Trophoblast cell (in vitro differentiated cells and primary cell): ENCODE measurements around the gene BACE2.

Source experiments
- DNase-seq, 2 donors: peaks; one replicate each; pipeline ENCODE4 v3.0.0-alpha.2; 2016
- H2AFZ ChIP-seq: 2 replicates; pipeline ENCODE4 v1.6.1; 2013; ENCODE audit warnings: low read length, moderate library complexity, mild to moderate bottlenecking; ENCODE audit not compliant: insufficient read depth, poor library complexity
- H2AK5ac ChIP-seq: 2 replicates; pipeline ENCODE4 v1.6.1; 2013; ENCODE audit warnings: mild to moderate bottlenecking, low read length
- H2BK120ac ChIP-seq: 2 replicates; pipeline ENCODE4 v1.6.1; 2013; ENCODE audit warnings: low read length, mild to moderate bottlenecking, moderate library complexity; ENCODE audit not compliant: insufficient read depth, poor library complexity
- H2BK12ac ChIP-seq: 2 replicates; pipeline ENCODE4 v1.6.1; 2013; ENCODE audit warnings: mild to moderate bottlenecking, low read length, moderate library complexity
- H2BK5ac ChIP-seq: 2 replicates; pipeline ENCODE4 v1.6.1; 2013; ENCODE audit warnings: low read length, low read depth, moderate library complexity, mild to moderate bottlenecking; ENCODE audit not compliant: poor library complexity
- H3K14ac ChIP-seq: 2 replicates; pipeline ENCODE4 v1.6.1; 2013; ENCODE audit warnings: mild to moderate bottlenecking, low read length
- H3K18ac ChIP-seq: 2 replicates; pipeline ENCODE4 v1.6.1; 2013; ENCODE audit warnings: mild to moderate bottlenecking, low read length
- H3K23ac ChIP-seq: 2 replicates; pipeline ENCODE4 v1.6.1; 2013; ENCODE audit warnings: low read length
- H3K27ac ChIP-seq: 2 replicates; pipeline ENCODE4 v1.5.1; 2013; ENCODE audit warnings: low read depth, mild to moderate bottlenecking, inconsistent platforms, low read length, moderate library complexity
- H3K27me3 ChIP-seq: 2 replicates; pipeline ENCODE4 v1.6.1; 2013; ENCODE audit warnings: inconsistent platforms, mild to moderate bottlenecking, low read length, moderate library complexity; ENCODE audit not compliant: insufficient read depth
- H3K36me3 ChIP-seq, 2 experiments: 1 replicate in 1 of 2; 2 replicates in 1 of 2; pipeline ENCODE4 v1.6.1; 2013; ENCODE audit warnings: low read length in 2 of 2, mild to moderate bottlenecking in 2 of 2, moderate library complexity in 1 of 2; ENCODE audit not compliant: insufficient read depth in 2 of 2, control insufficient read depth in 1 of 2
- H3K4ac ChIP-seq: 2 replicates; pipeline ENCODE4 v1.6.1; 2013; ENCODE audit warnings: low read depth, mild to moderate bottlenecking, low read length, moderate library complexity
- H3K4me1 ChIP-seq, 2 experiments: 1 replicate in 1 of 2; 2 replicates in 1 of 2; pipeline ENCODE4 v1.6.1; 2013; ENCODE audit warnings: low read length in 2 of 2, mild to moderate bottlenecking in 2 of 2, moderate library complexity in 1 of 2; ENCODE audit not compliant: insufficient read depth in 2 of 2, control insufficient read depth in 1 of 2
- H3K4me2 ChIP-seq: 2 replicates; pipeline ENCODE4 v1.6.1; 2013; ENCODE audit warnings: inconsistent platforms, mild to moderate bottlenecking, low read length, moderate library complexity
- H3K4me3 ChIP-seq: 2 replicates; pipeline ENCODE4 v1.5.1; 2013; ENCODE audit warnings: mild to moderate bottlenecking, low read depth, low read length, inconsistent platforms
- H3K79me1 ChIP-seq: one replicate; pipeline ENCODE4 v1.6.1; 2013; ENCODE audit warnings: low read length
- H3K79me2 ChIP-seq: 2 replicates; pipeline ENCODE4 v1.6.1; 2013; ENCODE audit warnings: low read length, mild to moderate bottlenecking; ENCODE audit not compliant: control insufficient read depth, insufficient read depth, poor library complexity
- H3K9ac ChIP-seq: 2 replicates; pipeline ENCODE4 v1.6.1; 2013; ENCODE audit warnings: mild to moderate bottlenecking, low read length
- H3K9me3 ChIP-seq: 2 replicates; pipeline ENCODE4 v1.6.1; 2013; ENCODE audit warnings: low read depth, mild to moderate bottlenecking, control low read depth, inconsistent platforms, low read length; ENCODE audit not compliant: insufficient read depth
- H4K12ac ChIP-seq: 2 replicates; pipeline ENCODE4 v1.6.1; 2013; ENCODE audit warnings: low read depth, mild to moderate bottlenecking, low read length, moderate library complexity
- H4K8ac ChIP-seq: 2 replicates; pipeline ENCODE4 v1.6.1; 2013; ENCODE audit warnings: low read depth, mild to moderate bottlenecking, low read length, moderate library complexity
- H4K91ac ChIP-seq: one replicate; pipeline ENCODE4 v1.6.1; 2013; ENCODE audit warnings: low read depth, mild to moderate bottlenecking, low read length, moderate library complexity
- WGBS: extraction: QIAGEN DNeasy Blood & Tissue Kit; methylation state at CpG from one replicate; pipeline ENCODE4 v1.1.7; 2013; ENCODE audit warnings: missing lambda C conversion rate; ENCODE audit not compliant: insufficient read length, insufficient coverage; ENCODE audit errors: extremely low coverage; 5-methylcytosine and 5-hydroxymethylcytosine counted together

The BACE2 gene

DNA sequence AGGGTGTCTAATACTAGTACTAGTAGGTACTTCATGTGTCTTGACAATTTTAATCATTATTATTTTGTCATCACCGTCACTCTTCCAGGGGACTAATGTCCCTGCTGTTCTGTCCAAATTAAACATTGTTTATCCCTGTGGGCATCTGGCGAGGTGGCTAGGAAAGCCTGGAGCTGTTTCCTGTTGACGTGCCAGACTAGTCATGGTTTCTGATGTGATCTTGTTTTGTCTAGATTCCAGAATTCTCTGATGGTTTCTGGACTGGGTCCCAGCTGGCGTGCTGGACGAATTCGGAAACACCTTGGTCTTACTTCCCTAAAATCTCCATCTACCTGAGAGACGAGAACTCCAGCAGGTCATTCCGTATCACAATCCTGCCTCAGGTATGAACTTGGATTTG, 82.6 kb downstream of the BACE2 start:
- H3K36me3 ChIP-seq, result no peaks in the 10 kb centered on the region
- no peak overlapping the region for H2AK5ac ChIP-seq
- H3K27me3 ChIP-seq, result no peaks in the 10 kb centered on the region
- no peaks in the 10 kb centered on the region for H3K79me2 ChIP-seq
- H2BK12ac ChIP-seq, result no peak overlapping the region
- H3K9me3 ChIP-seq, result peaks cover 5% of the 10 kb centered on the region
- H3K14ac ChIP-seq, result no peak overlapping the region
- H3K9ac ChIP-seq, result no peak overlapping the region
- WGBS, result no CpG with 5 or more reads among the region's 8 CpGs
- H4K12ac ChIP-seq, result no peak overlapping the region
- peak in 1 of 2 donors; percentile 13 for DNase-seq
- H3K4ac ChIP-seq, result no peak overlapping the region
- no peaks in the 10 kb centered on the region for H3K4me1 ChIP-seq
- no peak overlapping the region for H2BK120ac ChIP-seq
- H4K8ac ChIP-seq, result no peak overlapping the region
- H3K79me1 ChIP-seq, result no peaks in the 10 kb centered on the region
- no peak overlapping the region for H3K27ac ChIP-seq
- H4K91ac ChIP-seq, result no peak overlapping the region
- no peak overlapping the region for H3K23ac ChIP-seq
- no peak overlapping the region for H3K18ac ChIP-seq
- H3K4me2 ChIP-seq, result no peak overlapping the region
- no peak overlapping the region for H2BK5ac ChIP-seq
- H3K4me3 ChIP-seq, result no peak overlapping the region
- H2AFZ ChIP-seq, result no peak overlapping the region

DNA sequence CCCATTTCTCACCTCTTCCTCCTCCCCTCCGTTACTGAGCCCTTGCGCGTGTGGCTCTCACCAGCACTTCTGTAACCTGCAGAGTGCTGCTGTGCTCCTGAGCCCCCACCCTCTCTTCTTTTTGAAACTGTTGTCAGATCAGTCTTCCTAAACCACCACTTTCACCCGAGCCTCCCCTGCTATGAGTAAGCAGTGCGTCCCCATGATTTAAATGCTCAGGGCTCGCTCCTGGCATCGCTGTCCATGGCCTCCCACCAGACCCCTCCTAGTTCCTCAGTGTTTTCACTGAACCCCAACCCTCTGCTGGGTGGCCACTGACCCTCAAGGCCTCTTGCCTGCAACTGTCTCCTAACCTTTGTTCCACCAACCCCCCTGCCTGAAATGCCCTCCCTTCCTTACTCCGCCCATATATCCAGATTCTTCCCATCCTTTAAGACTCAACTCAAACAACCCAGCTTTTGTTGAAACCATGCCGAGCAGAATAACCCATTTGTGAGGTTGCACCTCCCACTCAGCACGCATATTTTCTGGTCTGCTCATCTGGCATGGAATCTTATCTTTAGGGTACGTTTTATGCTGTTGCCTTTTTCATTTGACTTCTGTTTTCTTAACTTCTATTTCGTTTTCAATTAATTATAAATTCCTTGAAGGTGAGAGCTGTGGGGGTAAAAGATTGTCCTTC, 84.1 kb downstream of the BACE2 start:
- H2BK120ac ChIP-seq, result no peak overlapping the region
- H3K14ac ChIP-seq, result no peak overlapping the region
- H3K79me2 ChIP-seq, result no peaks in the 10 kb centered on the region
- H3K4ac ChIP-seq, result no peak overlapping the region
- H2AFZ ChIP-seq, result no peak overlapping the region
- no peak overlapping the region for H3K4me2 ChIP-seq
- no peak overlapping the region for H3K27ac ChIP-seq
- H3K4me1 ChIP-seq, result no peaks in the 10 kb centered on the region
- no peak overlapping the region for H2BK5ac ChIP-seq
- H3K18ac ChIP-seq, result no peak overlapping the region
- no peak overlapping the region for H2AK5ac ChIP-seq
- no peak overlapping the region for H2BK12ac ChIP-seq
- no peak overlapping the region for H3K9ac ChIP-seq
- H3K23ac ChIP-seq, result no peak overlapping the region
- H4K8ac ChIP-seq, result no peak overlapping the region
- H3K9me3 ChIP-seq, result peaks cover 3% of the 10 kb centered on the region
- no peak overlapping the region for H3K4me3 ChIP-seq
- H3K27me3 ChIP-seq, result no peaks in the 10 kb centered on the region
- H4K91ac ChIP-seq, result no peak overlapping the region
- H3K36me3 ChIP-seq, result no peaks in the 10 kb centered on the region
- no CpG with 5 or more reads among the region's 12 CpGs for WGBS
- H3K79me1 ChIP-seq, result no peaks in the 10 kb centered on the region
- peak in 1 of 2 donors; percentile 42 for DNase-seq
- H4K12ac ChIP-seq, result no peak overlapping the region

DNA sequence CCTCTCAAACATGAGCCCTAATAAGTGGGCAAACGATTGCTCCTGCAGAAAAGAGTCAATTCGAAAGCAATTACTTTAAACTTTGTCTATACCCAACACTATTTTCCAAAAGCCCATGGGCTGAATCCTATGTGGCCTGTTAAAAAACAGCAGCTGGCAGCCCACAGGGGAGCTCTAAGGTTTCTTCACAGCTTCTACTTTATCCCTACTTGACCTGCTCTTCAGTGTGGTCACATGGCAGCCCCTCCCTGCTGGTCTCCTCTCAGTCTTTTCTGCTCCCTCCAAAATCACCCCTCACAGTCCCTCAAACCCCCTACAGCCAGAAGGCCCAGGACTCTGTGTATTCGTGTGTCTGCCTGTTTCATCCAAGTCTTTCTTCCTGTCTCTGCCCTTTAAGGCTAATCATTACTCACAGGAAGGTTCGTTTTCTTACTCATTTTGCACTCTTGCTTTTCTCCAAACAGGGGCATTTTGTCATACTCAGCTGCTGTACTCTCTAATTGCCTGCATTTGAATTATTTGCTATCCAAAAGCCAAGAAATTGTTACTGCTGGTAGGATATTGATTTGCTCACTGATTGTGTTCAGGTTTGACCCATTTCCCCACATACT, 86.2 kb downstream of the BACE2 start:
- no peak overlapping the region for H3K4ac ChIP-seq
- H3K9ac ChIP-seq, result no peak overlapping the region
- no peaks in the 10 kb centered on the region for H3K4me1 ChIP-seq
- H2BK120ac ChIP-seq, result no peak overlapping the region
- H3K9me3 ChIP-seq, result peaks cover 3% of the 10 kb centered on the region
- H3K27ac ChIP-seq, result no peak overlapping the region
- H3K79me1 ChIP-seq, result no peaks in the 10 kb centered on the region
- no peaks in the 10 kb centered on the region for H3K36me3 ChIP-seq
- DNase-seq, result no peak
- H2AFZ ChIP-seq, result no peak overlapping the region
- no peak overlapping the region for H3K23ac ChIP-seq
- no peak overlapping the region for H4K12ac ChIP-seq
- no CpG with 5 or more reads among the region's 4 CpGs for WGBS
- H2BK5ac ChIP-seq, result no peak overlapping the region
- H4K8ac ChIP-seq, result no peak overlapping the region
- H2AK5ac ChIP-seq, result no peak overlapping the region
- no peak overlapping the region for H3K4me2 ChIP-seq
- H3K14ac ChIP-seq, result no peak overlapping the region
- H4K91ac ChIP-seq, result no peak overlapping the region
- H2BK12ac ChIP-seq, result no peak overlapping the region
- H3K27me3 ChIP-seq, result no peaks in the 10 kb centered on the region
- no peak overlapping the region for H3K4me3 ChIP-seq
- H3K18ac ChIP-seq, result no peak overlapping the region
- H3K79me2 ChIP-seq, result no peaks in the 10 kb centered on the region

DNA sequence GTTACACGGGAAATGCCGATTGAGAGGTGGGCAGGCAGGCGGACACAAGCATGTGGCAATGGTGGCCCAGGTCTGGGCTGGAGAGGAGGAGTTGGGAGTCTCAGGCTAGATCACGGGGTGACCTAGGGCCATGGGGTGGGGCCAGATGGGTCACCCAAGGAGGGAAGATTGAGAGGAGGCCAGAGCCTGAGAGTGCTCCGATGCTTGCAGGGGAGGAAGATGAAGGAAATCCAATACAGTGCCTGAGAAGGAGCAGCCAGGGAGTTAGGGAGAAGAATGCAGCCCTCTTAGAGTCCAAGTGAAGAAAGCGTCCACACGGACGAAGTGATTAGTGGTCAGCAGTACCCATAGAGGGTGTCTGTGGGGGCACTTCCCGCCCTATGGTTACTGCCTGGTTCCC, 87.2 kb downstream of the BACE2 start:
- H3K4me1 ChIP-seq, result no peaks in the 10 kb centered on the region
- H2BK5ac ChIP-seq, result no peak overlapping the region
- H3K4me2 ChIP-seq, result no peak overlapping the region
- H3K23ac ChIP-seq, result no peak overlapping the region
- H3K79me2 ChIP-seq, result no peaks in the 10 kb centered on the region
- H3K4me3 ChIP-seq, result no peak overlapping the region
- H3K27me3 ChIP-seq, result no peaks in the 10 kb centered on the region
- H3K36me3 ChIP-seq, result no peaks in the 10 kb centered on the region
- H4K12ac ChIP-seq, result no peak overlapping the region
- no peak overlapping the region for H3K9ac ChIP-seq
- H3K27ac ChIP-seq, result no peak overlapping the region
- DNase-seq, result no peak
- H2AFZ ChIP-seq, result no peak overlapping the region
- H4K8ac ChIP-seq, result no peak overlapping the region
- H3K18ac ChIP-seq, result no peak overlapping the region
- no peaks in the 10 kb centered on the region for H3K79me1 ChIP-seq
- no CpG with 5 or more reads among the region's 9 CpGs for WGBS
- H3K14ac ChIP-seq, result no peak overlapping the region
- no peak overlapping the region for H2AK5ac ChIP-seq
- H3K9me3 ChIP-seq, result peaks cover 3% of the 10 kb centered on the region
- no peak overlapping the region for H2BK120ac ChIP-seq
- no peak overlapping the region for H2BK12ac ChIP-seq
- no peak overlapping the region for H4K91ac ChIP-seq
- H3K4ac ChIP-seq, result no peak overlapping the region
